ENCODE measurements around the gene LLGL2. TPM values are rescaled to one million over a fixed set of nuclear protein-coding genes. Genes with fewer than 3 reads are reported as not detected.

Gene LLGL2
- total and polyA plus RNA-seq, 10 of the 15 experiments (the other 5 are each of a cell fraction or from before 2014, with no cell fraction given): 0.21 to 9.9 (median 4.5) TPM

DNA sequence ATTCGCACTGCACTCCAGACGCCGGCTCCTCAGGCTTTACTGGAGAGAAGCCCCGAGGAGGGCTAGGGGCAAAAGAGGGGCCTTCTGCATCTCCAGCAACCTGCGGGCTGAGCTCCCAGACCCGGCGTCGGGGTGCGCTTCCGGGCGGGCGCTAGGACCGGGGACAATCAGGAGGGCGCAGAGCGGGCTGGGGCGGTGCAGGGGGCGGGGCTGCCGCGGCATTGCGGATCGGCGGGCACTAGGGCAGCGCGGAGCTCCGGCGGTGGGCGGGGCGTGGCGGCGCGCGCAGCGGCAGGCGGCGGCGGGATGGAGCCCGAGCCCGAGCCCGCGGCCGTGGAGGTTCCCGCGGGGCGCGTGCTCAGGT is 9.3 kb upstream of the LLGL2 start, which contains the start of gene TSEN54 (continued):
- TF ChIP-seq, protein P1, sequence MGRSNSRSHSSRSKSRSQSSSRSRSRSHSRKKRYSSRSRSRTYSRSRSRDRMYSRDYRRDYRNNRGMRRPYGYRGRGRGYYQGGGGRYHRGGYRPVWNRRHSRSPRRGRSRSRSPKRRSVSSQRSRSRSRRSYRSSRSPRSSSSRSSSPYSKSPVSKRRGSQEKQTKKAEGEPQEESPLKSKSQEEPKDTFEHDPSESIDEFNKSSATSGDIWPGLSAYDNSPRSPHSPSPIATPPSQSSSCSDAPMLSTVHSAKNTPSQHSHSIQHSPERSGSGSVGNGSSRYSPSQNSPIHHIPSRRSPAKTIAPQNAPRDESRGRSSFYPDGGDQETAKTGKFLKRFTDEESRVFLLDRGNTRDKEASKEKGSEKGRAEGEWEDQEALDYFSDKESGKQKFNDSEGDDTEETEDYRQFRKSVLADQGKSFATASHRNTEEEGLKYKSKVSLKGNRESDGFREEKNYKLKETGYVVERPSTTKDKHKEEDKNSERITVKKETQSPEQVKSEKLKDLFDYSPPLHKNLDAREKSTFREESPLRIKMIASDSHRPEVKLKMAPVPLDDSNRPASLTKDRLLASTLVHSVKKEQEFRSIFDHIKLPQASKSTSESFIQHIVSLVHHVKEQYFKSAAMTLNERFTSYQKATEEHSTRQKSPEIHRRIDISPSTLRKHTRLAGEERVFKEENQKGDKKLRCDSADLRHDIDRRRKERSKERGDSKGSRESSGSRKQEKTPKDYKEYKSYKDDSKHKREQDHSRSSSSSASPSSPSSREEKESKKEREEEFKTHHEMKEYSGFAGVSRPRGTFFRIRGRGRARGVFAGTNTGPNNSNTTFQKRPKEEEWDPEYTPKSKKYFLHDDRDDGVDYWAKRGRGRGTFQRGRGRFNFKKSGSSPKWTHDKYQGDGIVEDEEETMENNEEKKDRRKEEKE (IDR thresholded peaks at IDR 0.05): no peak
- TF ChIP-seq, protein P2, sequence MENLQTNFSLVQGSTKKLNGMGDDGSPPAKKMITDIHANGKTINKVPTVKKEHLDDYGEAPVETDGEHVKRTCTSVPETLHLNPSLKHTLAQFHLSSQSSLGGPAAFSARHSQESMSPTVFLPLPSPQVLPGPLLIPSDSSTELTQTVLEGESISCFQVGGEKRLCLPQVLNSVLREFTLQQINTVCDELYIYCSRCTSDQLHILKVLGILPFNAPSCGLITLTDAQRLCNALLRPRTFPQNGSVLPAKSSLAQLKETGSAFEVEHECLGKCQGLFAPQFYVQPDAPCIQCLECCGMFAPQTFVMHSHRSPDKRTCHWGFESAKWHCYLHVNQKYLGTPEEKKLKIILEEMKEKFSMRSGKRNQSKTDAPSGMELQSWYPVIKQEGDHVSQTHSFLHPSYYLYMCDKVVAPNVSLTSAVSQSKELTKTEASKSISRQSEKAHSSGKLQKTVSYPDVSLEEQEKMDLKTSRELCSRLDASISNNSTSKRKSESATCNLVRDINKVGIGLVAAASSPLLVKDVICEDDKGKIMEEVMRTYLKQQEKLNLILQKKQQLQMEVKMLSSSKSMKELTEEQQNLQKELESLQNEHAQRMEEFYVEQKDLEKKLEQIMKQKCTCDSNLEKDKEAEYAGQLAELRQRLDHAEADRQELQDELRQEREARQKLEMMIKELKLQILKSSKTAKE (IDR thresholded peaks at IDR 0.05; ENCODE audit: low read depth, poor library complexity, severe bottlenecking): no peak
- TF ChIP-seq BHLHE40 (IDR thresholded peaks at IDR 0.05; ENCODE audit: borderline replicate concordance in 1 of 2, low read depth in 2 of 2, low read length in 1 of 2) (peak in 1 of 2 experiments; percentile 81; a peak in 3 of 4 replicates), CREM (IDR thresholded peaks at IDR 0.05; ENCODE audit: low read depth) (peak; percentile 47; the same call in 1 of the 2 replicates), PAX5 (IDR thresholded peaks at IDR 0.05; ENCODE audit: borderline replicate concordance, low read depth, low read length) (no peak), EGR1 (IDR thresholded peaks at IDR 0.05; ENCODE audit: borderline replicate concordance in 1 of 2, low read depth in 2 of 2, low read length in 2 of 2) (peak in 1 of 2 experiments; percentile 87; a peak in 2 of 3 replicates), CBX3 (IDR thresholded peaks at IDR 0.05; ENCODE audit: borderline replicate concordance, low read depth) (no peak), KAT2A (conservative IDR thresholded peaks at IDR 0.05; ENCODE audit: control insufficient read depth, low read depth, low read length) (no peak), TAF1 (IDR thresholded peaks at IDR 0.05; ENCODE audit: borderline replicate concordance, low read depth, low read length) (no peak), EED (IDR thresholded peaks at IDR 0.05; ENCODE audit: low read depth) (no peak), ZNF24 (IDR thresholded peaks at IDR 0.05) (no peak), NFYB (IDR thresholded peaks at IDR 0.05; ENCODE audit: insufficient read depth, low read depth, low read length) (no peak), TCF7 (IDR thresholded peaks at IDR 0.05; ENCODE audit: borderline replicate concordance) (no peak), NR2C2 (IDR thresholded peaks at IDR 0.05; ENCODE audit: borderline replicate concordance, control insufficient read depth, insufficient read length, low read depth) (no peak), FOXK2 (IDR thresholded peaks at IDR 0.05) (no peak)
- TF ChIP-seq, protein P3, sequence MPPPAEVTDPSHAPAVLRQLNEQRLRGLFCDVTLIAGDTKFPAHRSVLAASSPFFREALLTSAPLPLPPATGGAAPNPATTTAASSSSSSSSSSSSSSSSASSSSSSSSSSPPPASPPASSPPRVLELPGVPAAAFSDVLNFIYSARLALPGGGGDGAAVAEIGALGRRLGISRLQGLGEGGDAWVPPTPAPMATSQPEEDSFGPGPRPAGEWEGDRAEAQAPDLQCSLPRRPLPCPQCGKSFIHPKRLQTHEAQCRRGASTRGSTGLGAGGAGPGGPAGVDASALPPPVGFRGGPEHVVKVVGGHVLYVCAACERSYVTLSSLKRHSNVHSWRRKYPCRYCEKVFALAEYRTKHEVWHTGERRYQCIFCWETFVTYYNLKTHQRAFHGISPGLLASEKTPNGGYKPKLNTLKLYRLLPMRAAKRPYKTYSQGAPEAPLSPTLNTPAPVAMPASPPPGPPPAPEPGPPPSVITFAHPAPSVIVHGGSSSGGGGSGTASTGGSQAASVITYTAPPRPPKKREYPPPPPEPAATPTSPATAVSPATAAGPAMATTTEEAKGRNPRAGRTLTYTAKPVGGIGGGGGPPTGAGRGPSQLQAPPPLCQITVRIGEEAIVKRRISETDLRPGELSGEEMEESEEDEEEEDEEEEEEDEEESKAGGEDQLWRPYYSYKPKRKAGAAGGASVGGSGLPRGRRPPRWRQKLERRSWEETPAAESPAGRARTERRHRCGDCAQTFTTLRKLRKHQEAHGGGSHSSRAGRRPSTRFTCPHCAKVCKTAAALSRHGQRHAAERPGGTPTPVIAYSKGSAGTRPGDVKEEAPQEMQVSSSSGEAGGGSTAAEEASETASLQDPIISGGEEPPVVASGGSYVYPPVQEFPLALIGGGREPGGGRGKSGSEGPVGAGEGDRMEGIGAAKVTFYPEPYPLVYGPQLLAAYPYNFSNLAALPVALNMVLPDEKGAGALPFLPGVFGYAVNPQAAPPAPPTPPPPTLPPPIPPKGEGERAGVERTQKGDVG (CRISPR knock-in tag; IDR thresholded peaks at IDR 0.05): no peak
- TF ChIP-seq, protein P4, sequence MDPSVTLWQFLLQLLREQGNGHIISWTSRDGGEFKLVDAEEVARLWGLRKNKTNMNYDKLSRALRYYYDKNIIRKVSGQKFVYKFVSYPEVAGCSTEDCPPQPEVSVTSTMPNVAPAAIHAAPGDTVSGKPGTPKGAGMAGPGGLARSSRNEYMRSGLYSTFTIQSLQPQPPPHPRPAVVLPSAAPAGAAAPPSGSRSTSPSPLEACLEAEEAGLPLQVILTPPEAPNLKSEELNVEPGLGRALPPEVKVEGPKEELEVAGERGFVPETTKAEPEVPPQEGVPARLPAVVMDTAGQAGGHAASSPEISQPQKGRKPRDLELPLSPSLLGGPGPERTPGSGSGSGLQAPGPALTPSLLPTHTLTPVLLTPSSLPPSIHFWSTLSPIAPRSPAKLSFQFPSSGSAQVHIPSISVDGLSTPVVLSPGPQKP (IDR thresholded peaks at IDR 0.05; ENCODE audit: low read depth, low read length): peak; percentile 68; the same call in 1 of the 2 replicates
- TF ChIP-seq, protein P5, sequence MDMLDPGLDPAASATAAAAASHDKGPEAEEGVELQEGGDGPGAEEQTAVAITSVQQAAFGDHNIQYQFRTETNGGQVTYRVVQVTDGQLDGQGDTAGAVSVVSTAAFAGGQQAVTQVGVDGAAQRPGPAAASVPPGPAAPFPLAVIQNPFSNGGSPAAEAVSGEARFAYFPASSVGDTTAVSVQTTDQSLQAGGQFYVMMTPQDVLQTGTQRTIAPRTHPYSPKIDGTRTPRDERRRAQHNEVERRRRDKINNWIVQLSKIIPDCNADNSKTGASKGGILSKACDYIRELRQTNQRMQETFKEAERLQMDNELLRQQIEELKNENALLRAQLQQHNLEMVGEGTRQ (IDR thresholded peaks at IDR 0.05; ENCODE audit: borderline replicate concordance, low read depth, low read length): no peak
